Tibial artery (tissue), 4 donors: Measurements from ENCODE around the gene ATP5MC2.
"Not testable (repeated sequence)": the region's sequence is repeated elsewhere in the genome, so short reads cannot be mapped to it uniquely, and the experiment has no call there.

Experiments
- DNase-seq, 2 donors: peaks; one replicate each; pipeline ENCODE4 v3.0.0-alpha.2; 2019
- H3K27ac ChIP-seq, 2 donors: fragments of 200-600 bp; sonication (generic) in 1 of 2; 1 replicate in 1 of 2; 2 replicates in 1 of 2; pipeline ENCODE4 v1.5.1; 2018 to 2019; ENCODE audit warnings: mild to moderate bottlenecking in 1 of 2
- H3K27me3 ChIP-seq, 2 donors: fragments of 200-600 bp; sonication (generic) in 1 of 2; one replicate each; pipeline versions ENCODE4 v1.5.1 to v1.6.0; 2016 to 2019
- H3K36me3 ChIP-seq, 3 donors: fragments of 200-600 bp; sonication (generic) in 2 of 3; one replicate each; pipeline ENCODE4 v1.5.1; 2016 to 2019; ENCODE audit warnings: mild to moderate bottlenecking in 2 of 3
- H3K4me1 ChIP-seq, 4 donors: fragments of 200-600 bp; sonication (generic) in 2 of 4; 1 replicate in 3 of 4; 2 replicates in 1 of 4; pipeline ENCODE4 v1.5.1; 2016 to 2019
- H3K4me3 ChIP-seq, 2 donors: fragments of 200-600 bp; sonication (generic) in 1 of 2; 1 replicate in 1 of 2; 2 replicates in 1 of 2; pipeline ENCODE4 v1.5.1; 2018 to 2019; ENCODE audit warnings: mild to moderate bottlenecking in 2 of 2
- H3K9me3 ChIP-seq, 3 donors: fragments of 200-600 bp; sonication (generic) in 1 of 3; one replicate each; pipeline ENCODE4 v1.5.1; 2016 to 2019
- CTCF ChIP-seq, 2 experiments: fragments of 200-600 bp in 1 of 2; fragments of 450-650 bp in 1 of 2; IDR thresholded peaks; one replicate each; pipeline ENCODE4 v1.5.1; 2017 to 2019; ENCODE audit warnings: antibody characterized with exemption in 2 of 2, mild to moderate bottlenecking in 1 of 2, moderate library complexity in 1 of 2
- intact Hi-C: fragments of 100-400 bp; cut with DNase I; formaldehyde crosslinking; loops from one replicate; pipeline ENCODE4 v1.15.0; 2023; ENCODE audit warnings: low total_unique reads

The ATP5MC2 gene

GRCh38 chr12:53686436-53686835 lies 10.6 kb upstream of the ATP5MC2 start:
- TF ChIP-seq CTCF (IDR thresholded peaks at IDR 0.05): no peak
- H3K9me3 ChIP-seq: no peaks in the 10 kb centered on the region
- H3K27me3 ChIP-seq: peaks cover 0 to 4% of the 10 kb centered on the region in 2 donors
- H3K27ac ChIP-seq: peak overlapping the region in 1 of 2 donors; percentile 31
- DNase-seq: no peak
- no peak overlapping the region for H3K4me3 ChIP-seq
- no peaks in the 10 kb centered on the region for H3K36me3 ChIP-seq
- H3K4me1 ChIP-seq: peaks cover 0 to 12% (median 6%) of the 10 kb centered on the region in 4 donors
- intact Hi-C loops: no loop called here

- intact Hi-C loops: no loop called here
- Histone ChIP-seq H3K36me3 (no peaks in the 10 kb centered on the region), H3K4me1 (peaks cover 0 to 12% (median 6%) of the 10 kb centered on the region in 4 donors), H3K27me3 (no peaks in the 10 kb centered on the region), H3K4me3 (no peak overlapping the region), H3K27ac (no peak overlapping the region), H3K9me3 (no peaks in the 10 kb centered on the region)
- no peak for TF ChIP-seq CTCF (IDR thresholded peaks at IDR 0.05)
- DNase-seq: no peak
Observed at GRCh38 chr12:53684654-53685220, 8.9 kb upstream of the ATP5MC2 start.

- intact Hi-C loops: no loop called here
- TF ChIP-seq CTCF (IDR thresholded peaks at IDR 0.05): no peak
- no peak overlapping the region for H3K27ac ChIP-seq
- H3K4me3 ChIP-seq: no peak overlapping the region
- peaks cover 0 to 12% (median 6%) of the 10 kb centered on the region in 4 donors for H3K4me1 ChIP-seq
- DNase-seq: no peak
- H3K27me3 ChIP-seq: no peaks in the 10 kb centered on the region
- H3K9me3 ChIP-seq: no peaks in the 10 kb centered on the region
- no peaks in the 10 kb centered on the region for H3K36me3 ChIP-seq
Observed at GRCh38 chr12:53683983-53684382, 8.1 kb upstream of the ATP5MC2 start.

- Histone ChIP-seq H3K27me3 (no peaks in the 10 kb centered on the region), H3K9me3 (no peaks in the 10 kb centered on the region), H3K4me3 (no peak overlapping the region), H3K36me3 (no peaks in the 10 kb centered on the region), H3K4me1 (peaks cover 0 to 15% (median 6%) of the 10 kb centered on the region in 4 donors), H3K27ac (no peak overlapping the region)
- TF ChIP-seq CTCF (IDR thresholded peaks at IDR 0.05): no peak
- intact Hi-C loops: no loop called here
- no peak for DNase-seq
Observed at GRCh38 chr12:53683494-53683893, 7.6 kb upstream of the ATP5MC2 start.

GRCh38 chr12:53680061-53680460 lies 4.2 kb upstream of the ATP5MC2 start:
- H3K36me3 ChIP-seq, H3K27me3 ChIP-seq, intact Hi-C loops, H3K9me3 ChIP-seq, H3K27ac ChIP-seq, H3K4me3 ChIP-seq: not testable (repeated sequence)
- peak in 1 of 2 donors; percentile 24 for DNase-seq
- H3K4me1 ChIP-seq: peaks cover 0 to 30% (median 19%) of the 10 kb centered on the region in 4 donors

GRCh38 chr12:53677800-53678148 lies 1.9 kb upstream of the ATP5MC2 start:
- peak overlapping the region; percentile 90 to 99 for H3K27ac ChIP-seq
- intact Hi-C loops: loop anchor here (5.0 to 10.0 kb wide), 2 partner anchors 53 to 135 kb away; partner anchors contain the start of gene ATF7
- TF ChIP-seq CTCF (IDR thresholded peaks at IDR 0.05): no peak
- peaks cover 0 to 43% (median 28%) of the 10 kb centered on the region in 4 donors for H3K4me1 ChIP-seq
- H3K9me3 ChIP-seq: no peaks in the 10 kb centered on the region
- peaks cover 1 to 12% (median 7%) of the 10 kb centered on the region in 3 donors for H3K36me3 ChIP-seq
- peak overlapping the region; percentile 59 to 71 for H3K4me3 ChIP-seq
- H3K27me3 ChIP-seq: no peaks in the 10 kb centered on the region
- no peak for DNase-seq
